Osteocyte (in vitro differentiated cells): ENCODE results near the gene RNF149. TPM values are rescaled to one million over a fixed set of nuclear protein-coding genes. Genes with fewer than 3 reads are reported as not detected.

ENCODE experiments used
- DNase-seq: peaks from one replicate; pipeline ENCODE4 v3.0.0; 2021; ENCODE audit warnings: mixed read lengths; ENCODE audit not compliant: unreplicated experiment; ENCODE audit errors: extremely low spot score
- H3K27ac Mint-ChIP-seq: one replicate; pipeline ENCODE4 v1.8.0; 2021; ENCODE audit warnings: mild to moderate bottlenecking, mixed read lengths; ENCODE audit not compliant: unreplicated experiment
- H3K27me3 Mint-ChIP-seq: one replicate; pipeline ENCODE4 v1.8.0; 2021; ENCODE audit warnings: mixed read lengths; ENCODE audit not compliant: unreplicated experiment
- H3K36me3 Mint-ChIP-seq: one replicate; pipeline ENCODE4 v1.8.0; 2021; ENCODE audit warnings: mixed read lengths; ENCODE audit not compliant: unreplicated experiment
- H3K4me1 Mint-ChIP-seq: one replicate; pipeline ENCODE4 v1.8.0; 2021; ENCODE audit warnings: mixed read lengths; ENCODE audit not compliant: unreplicated experiment
- H3K4me3 Mint-ChIP-seq: one replicate; pipeline ENCODE4 v1.8.0; 2021; ENCODE audit warnings: mild to moderate bottlenecking, moderate library complexity, mixed read lengths; ENCODE audit not compliant: unreplicated experiment
- H3K9me3 Mint-ChIP-seq: one replicate; pipeline ENCODE4 v1.8.0; 2021; ENCODE audit warnings: mixed read lengths; ENCODE audit not compliant: unreplicated experiment
- CTCF ChIP-seq: fragments of 200-600 bp; sonication (generic); IDR thresholded peaks from 2 replicates; pipeline ENCODE4 v1.5.0; 2021; ENCODE audit warnings: antibody characterized with exemption, mild to moderate bottlenecking, moderate library complexity
- total RNA-seq: library from RNA; stranded (reverse); gene quantifications from 2 replicates; pipeline ENCODE4 v1.2.1, GENCODE V29; 2021

RNF149 gene
- total RNA-seq, 1 donor from 2014 or later, result 31.8 TPM

- no peaks in the 10 kb centered on the region for H3K27me3 Mint-ChIP-seq
- DNase-seq, result no peak
- no peaks in the 10 kb centered on the region for H3K9me3 Mint-ChIP-seq
- H3K27ac Mint-ChIP-seq, result no peak overlapping the region
- peaks cover 43% of the 10 kb centered on the region for H3K36me3 Mint-ChIP-seq
- peaks cover 6% of the 10 kb centered on the region for H3K4me1 Mint-ChIP-seq
- H3K4me3 Mint-ChIP-seq, result no peak overlapping the region
- no peak for TF ChIP-seq CTCF
Measured at GRCh38 chr2:101264360-101264939, 44.1 kb downstream of the RNF149 start.

GRCh38 chr2:101263377-101263800 is 45.1 kb downstream of the RNF149 start:
- Mint-ChIP-seq H3K27ac (no peak overlapping the region), H3K4me3 (no peak overlapping the region)

GRCh38 chr2:101262142-101262541 is 46.4 kb downstream of the RNF149 start:
- Mint-ChIP-seq H3K27ac (no peak overlapping the region), H3K4me3 (no peak overlapping the region), H3K4me1 (no peaks in the 10 kb centered on the region), H3K27me3 (no peaks in the 10 kb centered on the region), H3K9me3 (no peaks in the 10 kb centered on the region), H3K36me3 (peaks cover 43% of the 10 kb centered on the region)
- no peak for DNase-seq
- TF ChIP-seq CTCF, result no peak

More at GRCh38 chr2:101263377-101263800, 45.1 kb downstream of the RNF149 start:
- H3K4me1 Mint-ChIP-seq, result peaks cover 6% of the 10 kb centered on the region
- no peak for TF ChIP-seq CTCF
- peaks cover 45% of the 10 kb centered on the region for H3K36me3 Mint-ChIP-seq
- H3K27me3 Mint-ChIP-seq, result no peaks in the 10 kb centered on the region
- no peaks in the 10 kb centered on the region for H3K9me3 Mint-ChIP-seq
- DNase-seq, result no peak

GRCh38 chr2:101258804-101259203 is 49.7 kb downstream of the RNF149 start:
- peaks cover 19% of the 10 kb centered on the region for H3K4me1 Mint-ChIP-seq
- H3K36me3 Mint-ChIP-seq, result peaks cover 27% of the 10 kb centered on the region
- no peaks in the 10 kb centered on the region for H3K27me3 Mint-ChIP-seq
- DNase-seq, result no peak
- H3K4me3 Mint-ChIP-seq, result no peak overlapping the region
- TF ChIP-seq CTCF, result no peak
- H3K9me3 Mint-ChIP-seq, result no peaks in the 10 kb centered on the region
- no peak overlapping the region for H3K27ac Mint-ChIP-seq

- peaks cover 27% of the 10 kb centered on the region for H3K4me1 Mint-ChIP-seq
- no peak overlapping the region for H3K27ac Mint-ChIP-seq
- TF ChIP-seq CTCF, result no peak
- no peak overlapping the region for H3K4me3 Mint-ChIP-seq
- no peak for DNase-seq
- no peaks in the 10 kb centered on the region for H3K9me3 Mint-ChIP-seq
- no peaks in the 10 kb centered on the region for H3K27me3 Mint-ChIP-seq
- H3K36me3 Mint-ChIP-seq, result peaks cover 15% of the 10 kb centered on the region
Measured at GRCh38 chr2:101256316-101256715, 52.2 kb downstream of the RNF149 start.
